ENCODE results near the gene LRRFIP2.

The LRRFIP2 gene

DNA sequence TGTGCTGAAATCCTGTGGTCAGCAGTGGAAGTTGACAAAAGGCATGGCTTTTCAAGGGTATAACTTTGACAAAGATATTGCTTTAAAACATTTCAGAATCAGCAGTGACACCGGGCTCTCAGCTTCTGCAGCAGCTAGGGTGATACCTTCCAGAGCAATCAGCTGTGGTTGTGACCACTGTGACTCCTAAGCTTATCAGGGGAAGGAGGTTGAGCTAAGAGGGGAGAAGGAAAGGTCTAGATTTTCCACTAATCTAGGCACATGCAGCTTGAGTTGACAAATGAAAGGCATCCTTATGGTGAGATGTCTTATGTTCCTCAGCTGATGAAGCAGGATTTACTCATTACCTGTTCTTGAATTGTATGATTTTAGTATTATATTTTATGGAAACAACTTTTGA, 16.3 kb upstream of the LRRFIP2 start:
- in situ Hi-C loops (cut with HindIII; ENCODE audit: low sequenced_read_pairs), result no loop called here

GRCh38 chr3:37189109-37189508, 14.7 kb upstream of the LRRFIP2 start:
- no peak for TF ChIP-seq CTCF (IDR thresholded peaks at IDR 0.05; ENCODE audit: low read depth, low read length)
- no peak overlapping the region for H3K4me3 ChIP-seq (ENCODE audit: low read depth, low read length)
- in situ Hi-C loops (cut with HindIII; ENCODE audit: low sequenced_read_pairs), result no loop called here
- no peak for DNase-seq (ENCODE audit: low read depth, low spot score)

More for the DNA sequence above, 16.3 kb upstream of the LRRFIP2 start:
- H3K4me3 ChIP-seq (ENCODE audit: low read depth, low read length), result no peak overlapping the region
- DNase-seq (ENCODE audit: low read depth, low spot score), result no peak
- no peak for TF ChIP-seq CTCF (IDR thresholded peaks at IDR 0.05; ENCODE audit: low read depth, low read length)

- in situ Hi-C loops (cut with HindIII; ENCODE audit: low sequenced_read_pairs), result no loop called here
- DNase-seq (ENCODE audit: low read depth, low spot score), result peak; percentile 74
- no peak for TF ChIP-seq CTCF (IDR thresholded peaks at IDR 0.05; ENCODE audit: low read depth, low read length)
- no peak overlapping the region for H3K4me3 ChIP-seq (ENCODE audit: low read depth, low read length)
Observed at GRCh38 chr3:37183976-37184375, 9.6 kb upstream of the LRRFIP2 start.

DNA sequence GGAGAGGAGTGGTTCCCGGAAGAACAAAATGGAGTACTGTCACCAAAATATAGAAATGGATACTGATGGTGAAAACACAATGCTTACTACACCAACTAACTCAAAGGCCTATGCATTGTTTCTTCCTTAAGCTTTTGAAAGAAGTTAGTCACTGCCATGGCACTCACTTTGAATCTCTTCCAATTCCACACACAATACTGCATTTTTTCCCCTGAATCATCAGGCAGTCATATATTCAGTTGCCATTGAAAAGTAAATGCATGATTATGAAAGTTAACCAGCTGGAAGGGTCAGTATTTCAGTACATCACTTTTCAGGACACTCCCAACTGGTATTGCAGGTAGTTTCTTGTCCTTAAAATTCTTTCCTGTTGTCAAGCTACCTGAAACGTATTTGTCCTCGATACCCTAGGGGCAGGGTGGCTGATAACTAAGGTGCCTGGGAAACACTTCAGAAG, 9.0 kb upstream of the LRRFIP2 start:
- in situ Hi-C loops (cut with HindIII; ENCODE audit: low sequenced_read_pairs), result no loop called here
- H3K4me3 ChIP-seq (ENCODE audit: low read depth, low read length), result no peak overlapping the region
- DNase-seq (ENCODE audit: low read depth, low spot score), result peak; percentile 94
- TF ChIP-seq CTCF (IDR thresholded peaks at IDR 0.05; ENCODE audit: low read depth, low read length), result no peak

DNA sequence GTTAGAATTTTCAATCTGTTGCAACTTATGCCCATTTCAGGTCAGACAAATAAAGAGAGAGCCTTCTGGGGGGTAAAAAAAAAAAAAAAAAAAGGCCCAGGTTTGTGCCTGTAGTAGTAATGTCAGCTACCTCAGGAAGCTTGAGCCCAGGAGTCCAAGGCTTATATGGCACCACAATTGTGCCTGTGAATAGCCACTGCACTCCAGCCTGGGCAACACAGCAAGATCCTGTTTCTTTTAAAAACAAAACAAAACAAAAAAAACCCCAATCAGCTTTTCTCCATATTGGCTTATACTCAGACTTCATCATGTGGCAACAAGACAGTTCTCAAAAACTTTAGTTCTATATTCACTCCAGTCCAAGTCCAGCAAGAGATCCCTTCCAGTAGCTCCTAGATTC, 8.4 kb upstream of the LRRFIP2 start:
- DNase-seq (ENCODE audit: low read depth, low spot score), result no peak
- in situ Hi-C loops (cut with HindIII; ENCODE audit: low sequenced_read_pairs), result no loop called here
- no peak for TF ChIP-seq CTCF (IDR thresholded peaks at IDR 0.05; ENCODE audit: low read depth, low read length)
- H3K4me3 ChIP-seq (ENCODE audit: low read depth, low read length), result no peak overlapping the region

DNA sequence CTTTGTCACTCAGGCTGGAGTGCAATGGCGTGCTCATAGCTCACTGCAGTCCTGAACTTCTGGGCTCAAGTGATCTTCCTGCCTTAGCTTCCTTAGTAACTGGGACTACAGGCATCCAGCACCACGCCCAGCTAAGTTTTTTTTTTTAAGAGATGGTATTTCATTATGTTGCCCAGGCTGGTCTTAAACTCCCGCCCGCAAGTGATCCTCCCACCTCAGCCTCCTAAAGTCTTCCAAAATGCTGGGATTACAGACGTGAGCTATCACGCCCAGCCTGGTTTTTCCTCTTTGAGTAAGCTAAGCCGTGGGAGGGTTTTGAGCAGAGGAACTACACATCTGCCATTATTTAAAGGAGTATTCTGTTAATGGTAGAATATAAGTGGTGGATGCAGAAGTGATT, 7.4 kb upstream of the LRRFIP2 start:
- H3K4me3 ChIP-seq (ENCODE audit: low read depth, low read length), result no peak overlapping the region
- no peak for DNase-seq (ENCODE audit: low read depth, low spot score)
- no peak for TF ChIP-seq CTCF (IDR thresholded peaks at IDR 0.05; ENCODE audit: low read depth, low read length)
- in situ Hi-C loops (cut with HindIII; ENCODE audit: low sequenced_read_pairs), result no loop called here
